Panc1 (cell line): ENCODE data around the gene MMP14. TPM values are rescaled to one million over a fixed set of nuclear protein-coding genes. Genes with fewer than 3 reads are reported as not detected.

Source experiments
- ATAC-seq: fragments of 200-7000 bp; cut with Tn5 transposase; 2 replicates; pipeline ENCODE4 v1.9.1; 2020; ENCODE audit warnings: mild to moderate bottlenecking, moderate library complexity
- BruUV-seq: library from RNA; stranded (reverse); fragments of 400-500 nt; replicated peaks from 2 replicates; lab custom pipeline; 2021; lab: Mats Ljungman, UMichigan
- CTCF ChIA-PET: fragments of 300-600 bp; sonication (Branson Sonifier 250); formaldehyde crosslinking; loops from one replicate; lab custom pipeline; 2022; ENCODE audit warnings: antibody characterized with exemption; lab: Charles Lee
- POLR2A ChIA-PET: fragments of 300-600 bp; sonication (Branson Sonifier 250); formaldehyde crosslinking; loops from one replicate; lab custom pipeline; 2022; ENCODE audit warnings: antibody characterized with exemption; lab: Charles Lee
- DNase-seq: peaks from one replicate; pipeline ENCODE4 v3.0.0-alpha.2; 2010; ENCODE audit warnings: low read depth, low spot score
- H3K27ac ChIP-seq: 2 replicates; pipeline ENCODE4 v1.5.1; 2011; ENCODE audit warnings: mild to moderate bottlenecking, low read length, inconsistent platforms
- H3K27me3 ChIP-seq: fragments of 200-500 bp; sonication (Bioruptor generic); 2 replicates; pipeline ENCODE4 v1.6.0; 2014; ENCODE audit warnings: low read length, inconsistent platforms; ENCODE audit not compliant: control insufficient read depth, insufficient read depth
- H3K36me3 ChIP-seq: fragments of 200-500 bp; sonication (Bioruptor generic); 2 replicates; pipeline ENCODE4 v1.5.1; 2014; ENCODE audit warnings: inconsistent platforms, mild to moderate bottlenecking, low read length, moderate library complexity; ENCODE audit not compliant: control insufficient read depth, insufficient read depth
- H3K4me1 ChIP-seq: 2 replicates; pipeline ENCODE4 v1.5.1; 2011; ENCODE audit warnings: inconsistent platforms, mild to moderate bottlenecking, low read length, moderate library complexity; ENCODE audit not compliant: control insufficient read depth, insufficient read depth
- H3K4me3 ChIP-seq, 2 experiments: 2 replicates each; pipeline ENCODE4 v1.5.1; 2011 to 2012; ENCODE audit warnings: low read depth in 2 of 2, low read length in 2 of 2, mild to moderate bottlenecking in 2 of 2, inconsistent platforms in 1 of 2, moderate library complexity in 1 of 2
- H3K9me3 ChIP-seq: fragments of 200-500 bp; sonication (Bioruptor generic); 2 replicates; pipeline ENCODE4 v1.5.1; 2014; ENCODE audit warnings: low read depth, mild to moderate bottlenecking, inconsistent platforms, low read length, moderate library complexity; ENCODE audit not compliant: control insufficient read depth, insufficient read depth
- POLR2AphosphoS5 ChIP-seq: IDR thresholded peaks from 2 replicates; pipeline ENCODE4 v1.6.1; 2012; ENCODE audit warnings: mild to moderate bottlenecking, low read depth, low read length, moderate library complexity
- SIN3A ChIP-seq: IDR thresholded peaks from 2 replicates; pipeline ENCODE4 v1.6.1; 2012; ENCODE audit warnings: low read depth, mild to moderate bottlenecking, low read length, moderate library complexity, borderline replicate concordance; ENCODE audit not compliant: insufficient read depth
- TCF7L2 ChIP-seq: IDR thresholded peaks from 2 replicates; pipeline ENCODE4 v1.6.1; 2011; ENCODE audit warnings: mild to moderate bottlenecking, low read depth, low read length, inconsistent platforms
- in situ Hi-C: cut with HindIII; loops from 2 replicates; pipeline ENCODE4 v1.10.0; 2016; ENCODE audit warnings: low sequenced_read_pairs, low pct_unique_long_range_greater_than_20kb
- intact Hi-C: fragments of 100-400 bp; cut with micrococcal nuclease; formaldehyde crosslinking; loops from one replicate; pipeline ENCODE4 v1.10.0; 2022; ENCODE audit not compliant: unreplicated experiment
- total RNA-seq: library from RNA; stranded (reverse); gene quantifications from one replicate; pipeline ENCODE4 v1.2.1, GENCODE V29; 2021; ENCODE audit not compliant: unreplicated experiment
- TF ChIP-seq, protein P1 (sequence below): fragments of 450-650 bp; IDR thresholded peaks from 2 replicates; pipeline ENCODE4 v1.5.1; 2017; ENCODE audit warnings: mild to moderate bottlenecking
- TF ChIP-seq, protein P2 (sequence below), 2 experiments: IDR thresholded peaks; 2 replicates each; pipeline ENCODE4 v1.6.1; 2011 to 2012; ENCODE audit warnings: low read depth in 2 of 2, control low read depth in 1 of 2, low read length in 1 of 2, mild to moderate bottlenecking in 1 of 2, moderate library complexity in 1 of 2; ENCODE audit not compliant: insufficient read depth in 1 of 2

MMP14 gene
- total RNA-seq, 1 experiment from 2014 or later: 32.9 TPM

DNA sequence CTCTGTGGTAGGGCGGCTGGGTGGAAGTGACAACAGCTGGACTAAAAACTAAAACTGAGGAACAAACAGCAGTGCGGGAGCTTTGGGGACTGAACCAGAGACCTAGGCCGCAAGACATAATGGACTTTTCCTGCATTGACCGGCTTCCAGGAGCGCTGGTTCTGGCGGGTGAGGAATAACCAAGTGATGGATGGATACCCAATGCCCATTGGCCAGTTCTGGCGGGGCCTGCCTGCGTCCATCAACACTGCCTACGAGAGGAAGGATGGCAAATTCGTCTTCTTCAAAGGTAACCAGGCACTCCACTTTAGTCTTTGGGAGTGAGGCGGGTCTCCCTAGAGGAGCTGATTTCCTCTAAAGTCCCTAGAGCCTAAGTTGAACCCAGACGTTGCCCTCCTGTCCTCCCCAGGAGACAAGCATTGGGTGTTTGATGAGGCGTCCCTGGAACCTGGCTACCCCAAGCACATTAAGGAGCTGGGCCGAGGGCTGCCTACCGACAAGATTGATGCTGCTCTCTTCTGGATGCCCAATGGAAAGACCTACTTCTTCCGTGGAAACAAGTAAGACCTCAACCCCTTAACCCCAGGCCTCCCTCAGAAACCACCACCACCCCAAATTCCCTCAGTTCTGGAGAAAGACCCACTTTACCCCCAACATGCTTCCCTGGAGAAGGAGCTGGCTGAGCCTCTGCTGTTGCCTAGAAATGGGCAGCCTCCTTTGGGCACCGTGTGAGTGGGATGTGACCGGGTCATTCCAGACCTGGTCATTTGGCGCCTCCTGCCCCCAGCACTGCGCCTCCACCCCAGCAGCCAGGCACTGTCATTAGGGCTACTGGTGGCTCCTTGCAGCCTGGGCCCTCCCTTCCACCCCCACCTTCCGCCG lies 8.1 kb downstream of the MMP14 start:
- intact Hi-C loops: no loop called here
- Histone ChIP-seq H3K36me3 (no peaks in the 10 kb centered on the region), H3K4me3 (no peak overlapping the region), H3K4me1 (no peaks in the 10 kb centered on the region), H3K27ac (no peak overlapping the region), H3K27me3 (no peaks in the 10 kb centered on the region), H3K9me3 (no peaks in the 10 kb centered on the region)
- in situ Hi-C loops: no loop called here
- ATAC-seq (peak; percentile 32; the same call in 1 of the 2 replicates), DNase-seq (no peak)
- ChIA-PET POLR2A (no interaction called here), CTCF (interaction anchor here (0.6 kb wide), 1 partner anchor 79 kb away, joined by 3 read pairs; no protein-coding TSS in a partner anchor)
- BruUV-seq: no TSS peak
- no peak for TF ChIP-seq TCF7L2
- TF ChIP-seq SIN3A: no peak
- TF ChIP-seq POLR2AphosphoS5: no peak
- TF ChIP-seq, protein P1, sequence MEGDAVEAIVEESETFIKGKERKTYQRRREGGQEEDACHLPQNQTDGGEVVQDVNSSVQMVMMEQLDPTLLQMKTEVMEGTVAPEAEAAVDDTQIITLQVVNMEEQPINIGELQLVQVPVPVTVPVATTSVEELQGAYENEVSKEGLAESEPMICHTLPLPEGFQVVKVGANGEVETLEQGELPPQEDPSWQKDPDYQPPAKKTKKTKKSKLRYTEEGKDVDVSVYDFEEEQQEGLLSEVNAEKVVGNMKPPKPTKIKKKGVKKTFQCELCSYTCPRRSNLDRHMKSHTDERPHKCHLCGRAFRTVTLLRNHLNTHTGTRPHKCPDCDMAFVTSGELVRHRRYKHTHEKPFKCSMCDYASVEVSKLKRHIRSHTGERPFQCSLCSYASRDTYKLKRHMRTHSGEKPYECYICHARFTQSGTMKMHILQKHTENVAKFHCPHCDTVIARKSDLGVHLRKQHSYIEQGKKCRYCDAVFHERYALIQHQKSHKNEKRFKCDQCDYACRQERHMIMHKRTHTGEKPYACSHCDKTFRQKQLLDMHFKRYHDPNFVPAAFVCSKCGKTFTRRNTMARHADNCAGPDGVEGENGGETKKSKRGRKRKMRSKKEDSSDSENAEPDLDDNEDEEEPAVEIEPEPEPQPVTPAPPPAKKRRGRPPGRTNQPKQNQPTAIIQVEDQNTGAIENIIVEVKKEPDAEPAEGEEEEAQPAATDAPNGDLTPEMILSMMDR: no peak
- TF ChIP-seq, protein P2, sequence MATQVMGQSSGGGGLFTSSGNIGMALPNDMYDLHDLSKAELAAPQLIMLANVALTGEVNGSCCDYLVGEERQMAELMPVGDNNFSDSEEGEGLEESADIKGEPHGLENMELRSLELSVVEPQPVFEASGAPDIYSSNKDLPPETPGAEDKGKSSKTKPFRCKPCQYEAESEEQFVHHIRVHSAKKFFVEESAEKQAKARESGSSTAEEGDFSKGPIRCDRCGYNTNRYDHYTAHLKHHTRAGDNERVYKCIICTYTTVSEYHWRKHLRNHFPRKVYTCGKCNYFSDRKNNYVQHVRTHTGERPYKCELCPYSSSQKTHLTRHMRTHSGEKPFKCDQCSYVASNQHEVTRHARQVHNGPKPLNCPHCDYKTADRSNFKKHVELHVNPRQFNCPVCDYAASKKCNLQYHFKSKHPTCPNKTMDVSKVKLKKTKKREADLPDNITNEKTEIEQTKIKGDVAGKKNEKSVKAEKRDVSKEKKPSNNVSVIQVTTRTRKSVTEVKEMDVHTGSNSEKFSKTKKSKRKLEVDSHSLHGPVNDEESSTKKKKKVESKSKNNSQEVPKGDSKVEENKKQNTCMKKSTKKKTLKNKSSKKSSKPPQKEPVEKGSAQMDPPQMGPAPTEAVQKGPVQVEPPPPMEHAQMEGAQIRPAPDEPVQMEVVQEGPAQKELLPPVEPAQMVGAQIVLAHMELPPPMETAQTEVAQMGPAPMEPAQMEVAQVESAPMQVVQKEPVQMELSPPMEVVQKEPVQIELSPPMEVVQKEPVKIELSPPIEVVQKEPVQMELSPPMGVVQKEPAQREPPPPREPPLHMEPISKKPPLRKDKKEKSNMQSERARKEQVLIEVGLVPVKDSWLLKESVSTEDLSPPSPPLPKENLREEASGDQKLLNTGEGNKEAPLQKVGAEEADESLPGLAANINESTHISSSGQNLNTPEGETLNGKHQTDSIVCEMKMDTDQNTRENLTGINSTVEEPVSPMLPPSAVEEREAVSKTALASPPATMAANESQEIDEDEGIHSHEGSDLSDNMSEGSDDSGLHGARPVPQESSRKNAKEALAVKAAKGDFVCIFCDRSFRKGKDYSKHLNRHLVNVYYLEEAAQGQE (IDR thresholded peaks at IDR 0.05; ENCODE audit: insufficient read depth in 1 of 2, low read depth in 2 of 2, low read length in 1 of 2): no peak

DNA sequence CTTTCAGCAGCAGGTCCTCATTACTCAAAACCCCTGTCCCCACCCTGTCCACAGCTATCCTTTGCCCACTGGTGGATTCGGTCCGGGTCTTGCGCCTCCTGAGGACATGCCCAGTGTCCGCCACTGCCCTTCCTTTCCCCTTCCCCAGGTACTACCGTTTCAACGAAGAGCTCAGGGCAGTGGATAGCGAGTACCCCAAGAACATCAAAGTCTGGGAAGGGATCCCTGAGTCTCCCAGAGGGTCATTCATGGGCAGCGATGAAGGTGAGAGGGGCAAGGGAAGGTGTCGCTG lies 8.7 kb downstream of the MMP14 start:
- TF ChIP-seq POLR2AphosphoS5 (no peak), SIN3A (no peak), TCF7L2 (no peak)
- TF ChIP-seq, protein P1: no peak
- TF ChIP-seq, protein P2 (IDR thresholded peaks at IDR 0.05; ENCODE audit: insufficient read depth in 1 of 2, low read depth in 2 of 2, low read length in 1 of 2): no peak
- no peak overlapping the region for H3K27ac ChIP-seq
- in situ Hi-C loops (no loop called here), intact Hi-C loops (no loop called here)
- no TSS peak for BruUV-seq
- no peaks in the 10 kb centered on the region for H3K4me1 ChIP-seq
- ATAC-seq (no peak), DNase-seq (no peak)
- CTCF ChIA-PET: no interaction called here
- H3K4me3 ChIP-seq: no peak overlapping the region
- no peaks in the 10 kb centered on the region for H3K9me3 ChIP-seq
- POLR2A ChIA-PET: no interaction called here
- no peaks in the 10 kb centered on the region for H3K36me3 ChIP-seq
- no peaks in the 10 kb centered on the region for H3K27me3 ChIP-seq
